Smooth muscle cell (in vitro differentiated cells): ENCODE results near the gene ELMO1. TPM values are rescaled to one million over a fixed set of nuclear protein-coding genes. Genes with fewer than 3 reads are reported as not detected.

Source experiments
- DNase-seq: peaks from one replicate; lab custom pipeline; 2025; ENCODE audit not compliant: unreplicated experiment; lab: John Stamatoyannopoulos, UW
- H2AFZ ChIP-seq: fragments of 200-600 bp; sonication (generic); 2 replicates; pipeline ENCODE4 v1.6.0; 2016; ENCODE audit warnings: antibody characterized with exemption, low read depth, mild to moderate bottlenecking
- H3F3A ChIP-seq: fragments of 200-600 bp; sonication (generic); 2 replicates; pipeline ENCODE4 v1.6.0; 2017; ENCODE audit warnings: antibody characterized with exemption, low read depth
- H3K27ac ChIP-seq: fragments of 200-600 bp; sonication (generic); 2 replicates; pipeline ENCODE4 v1.5.1; 2016; ENCODE audit warnings: low read depth, mild to moderate bottlenecking
- H3K27me3 ChIP-seq: fragments of 200-600 bp; sonication (generic); 2 replicates; pipeline ENCODE4 v1.6.1; 2016; ENCODE audit warnings: low read depth, mild to moderate bottlenecking
- H3K36me3 ChIP-seq: fragments of 200-600 bp; sonication (generic); 2 replicates; pipeline ENCODE4 v1.5.1; 2016; ENCODE audit warnings: low read depth
- H3K4me1 ChIP-seq: fragments of 200-600 bp; sonication (generic); 2 replicates; pipeline ENCODE4 v1.5.1; 2016; ENCODE audit warnings: low read depth
- H3K4me2 ChIP-seq: fragments of 200-600 bp; sonication (generic); 2 replicates; pipeline ENCODE4 v1.6.0; 2016; ENCODE audit warnings: mild to moderate bottlenecking
- H3K4me3 ChIP-seq: fragments of 200-600 bp; sonication (generic); 2 replicates; pipeline ENCODE4 v1.5.1; 2016; ENCODE audit warnings: mild to moderate bottlenecking
- H3K79me2 ChIP-seq: fragments of 200-600 bp; sonication (generic); 2 replicates; pipeline ENCODE4 v1.6.0; 2016; ENCODE audit warnings: low read depth, mild to moderate bottlenecking
- H3K9ac ChIP-seq: fragments of 200-600 bp; sonication (generic); 2 replicates; pipeline ENCODE4 v1.6.0; 2016; ENCODE audit warnings: low read depth
- H3K9me3 ChIP-seq: fragments of 200-600 bp; sonication (generic); replicated peaks from 2 replicates; pipeline ENCODE4 v1.5.1; 2016; ENCODE audit warnings: low read depth
- H4K20me1 ChIP-seq: fragments of 200-600 bp; sonication (generic); 2 replicates; pipeline ENCODE4 v1.6.0; 2016; ENCODE audit warnings: low read depth
- CTCF ChIP-seq: fragments of 200-600 bp; sonication (generic); IDR thresholded peaks from 2 replicates; pipeline ENCODE4 v1.5.1; 2017; ENCODE audit warnings: borderline replicate concordance, mild to moderate bottlenecking, antibody characterized with exemption; ENCODE audit not compliant: insufficient read depth, poor library complexity, severe bottlenecking
- WGBS: methylation state at CpG from one replicate; pipeline ENCODE4 v1.1.7; 2016; ENCODE audit warnings: low lambda C conversion rate; 5-methylcytosine and 5-hydroxymethylcytosine counted together
- polyA plus RNA-seq: library from polyadenylated mRNA; unstranded; fragments of >200 nt; fragmentation: Nextera tagmentation; extraction: Ambion mirVana; gene quantifications from 2 replicates; pipeline ENCODE4 v1.2.1, GENCODE V29; 2016
- total RNA-seq: library from RNA; depleted of rRNA; stranded (reverse); fragments of >200 nt; gene quantifications from 2 replicates; pipeline ENCODE4 v1.2.3, GENCODE V29; 2014

The ELMO1 gene
- total and polyA plus RNA-seq, 2 experiments from 2014 or later, result 8.2 to 36.0 TPM

DNA sequence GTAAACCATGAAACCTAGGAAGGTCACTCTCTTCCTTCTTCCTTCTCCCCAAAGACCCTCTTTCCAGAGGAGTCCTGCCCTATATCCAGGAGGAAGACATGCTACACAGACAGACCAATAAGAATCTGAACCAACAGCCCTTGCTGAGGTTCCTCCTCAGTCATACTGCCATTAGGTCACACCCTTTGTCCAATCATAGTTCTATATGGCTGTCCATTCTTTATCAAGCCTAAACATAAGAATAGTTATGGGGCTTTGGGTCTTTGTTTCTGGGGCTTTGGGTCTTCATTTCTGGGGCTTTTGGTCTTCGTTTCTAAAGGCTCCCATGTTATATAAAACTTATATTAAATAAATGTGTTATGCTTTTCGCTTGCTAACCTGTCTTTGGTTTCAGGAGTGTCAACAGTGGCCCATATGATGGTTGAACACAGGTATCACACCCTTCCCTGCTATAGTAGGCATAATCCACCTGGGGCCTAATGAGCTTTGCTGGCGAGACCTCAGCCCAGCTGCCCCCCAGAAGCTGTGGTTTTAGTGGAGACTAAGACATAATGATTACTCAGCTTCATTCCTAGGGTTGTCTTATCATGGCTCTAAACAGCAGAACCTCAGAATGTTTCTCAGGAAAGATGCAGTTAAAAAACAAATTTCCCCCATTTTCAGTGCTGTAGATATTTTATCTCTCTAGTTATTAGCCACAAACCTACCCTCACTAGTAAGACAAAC, 91.6 kb downstream of the ELMO1 start:
- Histone ChIP-seq H3K27me3 (no peaks in the 10 kb centered on the region), H3K9me3 (no peaks in the 10 kb centered on the region), H4K20me1 (no peaks in the 10 kb centered on the region), H3K4me1 (peaks cover 12% of the 10 kb centered on the region), H3K9ac (no peak overlapping the region), H3K79me2 (no peaks in the 10 kb centered on the region), H3F3A (peaks cover 7% of the 10 kb centered on the region), H3K36me3 (no peaks in the 10 kb centered on the region), H3K27ac (peak overlapping the region; percentile 49), H2AFZ (no peak overlapping the region), H3K4me2 (peak overlapping the region; percentile 74), H3K4me3 (no peak overlapping the region)
- 77% methylated on average over 3 of the region's 3 CpGs for WGBS
- no peak for DNase-seq
- no peak for TF ChIP-seq CTCF

- H3K4me2 ChIP-seq, result peak overlapping the region; percentile 54
Observed at GRCh38 chr7:37354656-37355131, 94.0 kb downstream of the ELMO1 start.

DNA sequence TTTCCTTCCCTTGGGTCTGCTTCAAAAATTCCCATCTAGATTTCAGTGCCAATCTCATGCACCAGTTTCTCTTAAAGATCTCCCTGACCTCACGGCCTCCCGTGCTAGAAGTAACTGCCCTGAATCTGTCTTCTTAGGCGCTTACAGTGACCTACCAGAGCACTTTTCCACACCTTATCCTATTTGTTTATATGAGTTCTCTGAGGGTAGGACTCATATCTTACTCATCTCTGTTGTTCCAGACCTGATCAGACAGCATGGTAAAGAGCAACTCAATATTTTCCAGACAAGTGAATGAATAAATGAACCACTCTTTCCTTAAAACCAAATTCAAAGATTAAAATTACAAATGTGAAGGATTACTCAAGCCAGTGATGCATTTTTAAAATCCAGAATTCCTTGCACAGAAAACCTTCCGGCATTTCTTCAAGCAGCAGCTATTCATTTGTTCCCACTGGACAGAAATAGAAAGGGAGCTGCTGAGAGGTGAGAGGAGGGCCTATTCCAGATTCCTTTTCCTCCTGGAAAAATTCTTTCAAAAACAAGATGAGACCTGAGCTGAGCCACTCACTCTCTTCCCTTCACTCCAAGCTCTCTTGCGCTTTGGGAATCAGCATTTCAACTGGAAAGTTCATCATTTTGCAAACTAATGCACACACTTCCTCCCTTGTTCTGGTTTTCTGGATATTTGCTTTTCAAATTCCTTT, 94.6 kb downstream of the ELMO1 start:
- WGBS, result 75% methylated on average over 5 of the region's 5 CpGs
- Histone ChIP-seq H3K4me1 (peaks cover 12% of the 10 kb centered on the region), H3F3A (peaks cover 7% of the 10 kb centered on the region), H3K9me3 (no peaks in the 10 kb centered on the region), H2AFZ (no peak overlapping the region), H3K4me3 (no peak overlapping the region), H4K20me1 (no peaks in the 10 kb centered on the region), H3K4me2 (peak overlapping the region; percentile 54), H3K36me3 (no peaks in the 10 kb centered on the region), H3K27ac (peak overlapping the region; percentile 96), H3K27me3 (no peaks in the 10 kb centered on the region), H3K79me2 (no peaks in the 10 kb centered on the region), H3K9ac (peak overlapping the region; percentile 81)
- no peak for DNase-seq
- TF ChIP-seq CTCF, result no peak

More at GRCh38 chr7:37354656-37355131, 94.0 kb downstream of the ELMO1 start:
- no peak overlapping the region for H3K4me3 ChIP-seq
- peaks cover 12% of the 10 kb centered on the region for H3K4me1 ChIP-seq
- peaks cover 7% of the 10 kb centered on the region for H3F3A ChIP-seq
- peak overlapping the region; percentile 81 for H3K9ac ChIP-seq
- 9% methylated on average over 11 of the region's 11 CpGs for WGBS
- H3K27me3 ChIP-seq, result no peaks in the 10 kb centered on the region
- DNase-seq, result peak; percentile 28
- H4K20me1 ChIP-seq, result no peaks in the 10 kb centered on the region
- H3K27ac ChIP-seq, result peak overlapping the region; percentile 96
- no peaks in the 10 kb centered on the region for H3K9me3 ChIP-seq
- no peak for TF ChIP-seq CTCF
- H3K36me3 ChIP-seq, result no peaks in the 10 kb centered on the region
- no peaks in the 10 kb centered on the region for H3K79me2 ChIP-seq
- no peak overlapping the region for H2AFZ ChIP-seq
